HuH-7 (cell line): ENCODE results near the gene SLC6A15.
A peak's percentile ranks its signal among the peaks of the same experiment; 100 is the strongest.

ENCODE experiments used
- DNase-seq: peaks from one replicate; pipeline ENCODE4 v3.0.0; 2011; ENCODE audit warnings: low spot score

The SLC6A15 gene

GRCh38 chr12:84874825-84875139, 37.8 kb downstream of the SLC6A15 start:
- DNase-seq: no peak

- peak; percentile 15 for DNase-seq
Observed at GRCh38 chr12:84874125-84874824, 38.3 kb downstream of the SLC6A15 start.

- no peak for DNase-seq
Observed at GRCh38 chr12:84862186-84862585, 50.4 kb downstream of the SLC6A15 start.

GRCh38 chr12:84860718-84861117, 51.9 kb downstream of the SLC6A15 start:
- DNase-seq: no peak

- DNase-seq: no peak
Observed at GRCh38 chr12:84858796-84859195, 53.8 kb downstream of the SLC6A15 start.

GRCh38 chr12:84857525-84858208, 54.9 kb downstream of the SLC6A15 start:
- DNase-seq: no peak

GRCh38 chr12:84856156-84856900, 56.3 kb downstream of the SLC6A15 start:
- no peak for DNase-seq

- no peak for DNase-seq
Observed at GRCh38 chr12:84843593-84844144, 68.9 kb downstream of the SLC6A15 start.

GRCh38 chr12:84842406-84843013, 70.1 kb downstream of the SLC6A15 start:
- peak; percentile 3 for DNase-seq

GRCh38 chr12:84841591-84841990, 71.0 kb downstream of the SLC6A15 start:
- no peak for DNase-seq

- no peak for DNase-seq
Observed at GRCh38 chr12:84840356-84840755, 72.2 kb downstream of the SLC6A15 start.

- no peak for DNase-seq
Observed at GRCh38 chr12:84826925-84827324, 85.7 kb downstream of the SLC6A15 start.

GRCh38 chr12:84825149-84825548, 87.5 kb downstream of the SLC6A15 start:
- DNase-seq: no peak

- no peak for DNase-seq
Observed at GRCh38 chr12:84822525-84822924, 90.1 kb downstream of the SLC6A15 start.

- no peak for DNase-seq
Observed at GRCh38 chr12:84816916-84817695, 95.5 kb downstream of the SLC6A15 start.

GRCh38 chr12:84814664-84815245, 97.8 kb downstream of the SLC6A15 start:
- no peak for DNase-seq

- DNase-seq: no peak
Observed at GRCh38 chr12:84813780-84814663, 98.6 kb downstream of the SLC6A15 start.

GRCh38 chr12:84811291-84811690, 101.3 kb downstream of the SLC6A15 start:
- DNase-seq: no peak

GRCh38 chr12:84810611-84811010, 102.0 kb downstream of the SLC6A15 start:
- no peak for DNase-seq
